Measurements from ENCODE around the gene ABCC11. TPM values are rescaled to one million over a fixed set of nuclear protein-coding genes. Genes with fewer than 3 reads are reported as not detected.

Gene ABCC11
- total RNA-seq, 2 donors from 2014 or later: not detected

DNA sequence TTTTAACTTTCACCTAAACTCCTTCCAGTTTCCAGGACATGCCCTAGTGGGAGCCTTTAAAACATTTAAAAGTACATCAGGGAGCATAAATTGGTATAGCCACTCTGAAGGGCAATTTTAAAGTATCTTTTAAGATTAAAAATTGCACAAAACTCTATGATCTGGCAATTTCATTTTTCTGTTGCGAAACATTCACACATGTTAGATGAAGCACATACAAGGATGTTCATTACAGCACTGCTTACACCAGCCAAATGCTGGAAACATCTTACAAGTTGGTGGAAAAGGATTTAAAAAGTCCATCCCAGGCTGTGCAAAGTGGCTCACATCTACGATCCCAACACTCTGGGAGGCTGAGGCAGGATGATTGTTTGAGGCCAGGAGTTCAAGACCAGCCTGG lies 29.6 kb downstream of the ABCC11 start:
- TF ChIP-seq, protein P1, sequence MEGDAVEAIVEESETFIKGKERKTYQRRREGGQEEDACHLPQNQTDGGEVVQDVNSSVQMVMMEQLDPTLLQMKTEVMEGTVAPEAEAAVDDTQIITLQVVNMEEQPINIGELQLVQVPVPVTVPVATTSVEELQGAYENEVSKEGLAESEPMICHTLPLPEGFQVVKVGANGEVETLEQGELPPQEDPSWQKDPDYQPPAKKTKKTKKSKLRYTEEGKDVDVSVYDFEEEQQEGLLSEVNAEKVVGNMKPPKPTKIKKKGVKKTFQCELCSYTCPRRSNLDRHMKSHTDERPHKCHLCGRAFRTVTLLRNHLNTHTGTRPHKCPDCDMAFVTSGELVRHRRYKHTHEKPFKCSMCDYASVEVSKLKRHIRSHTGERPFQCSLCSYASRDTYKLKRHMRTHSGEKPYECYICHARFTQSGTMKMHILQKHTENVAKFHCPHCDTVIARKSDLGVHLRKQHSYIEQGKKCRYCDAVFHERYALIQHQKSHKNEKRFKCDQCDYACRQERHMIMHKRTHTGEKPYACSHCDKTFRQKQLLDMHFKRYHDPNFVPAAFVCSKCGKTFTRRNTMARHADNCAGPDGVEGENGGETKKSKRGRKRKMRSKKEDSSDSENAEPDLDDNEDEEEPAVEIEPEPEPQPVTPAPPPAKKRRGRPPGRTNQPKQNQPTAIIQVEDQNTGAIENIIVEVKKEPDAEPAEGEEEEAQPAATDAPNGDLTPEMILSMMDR (IDR thresholded peaks at IDR 0.05): no peak
- Histone ChIP-seq H3K9ac (ENCODE audit: low read depth in 2 of 2, low read length in 2 of 2) (no peak overlapping the region), H3K27me3 (no peaks in the 10 kb centered on the region), H3K4me1 (no peaks in the 10 kb centered on the region), H3K27ac (no peak overlapping the region), H3K9me3 (no peaks in the 10 kb centered on the region), H3K36me3 (no peaks in the 10 kb centered on the region), H3K4me3 (no peak overlapping the region)
- intact Hi-C loops (cut with DNase I): no loop called here
- DNase-seq: no peak

DNA sequence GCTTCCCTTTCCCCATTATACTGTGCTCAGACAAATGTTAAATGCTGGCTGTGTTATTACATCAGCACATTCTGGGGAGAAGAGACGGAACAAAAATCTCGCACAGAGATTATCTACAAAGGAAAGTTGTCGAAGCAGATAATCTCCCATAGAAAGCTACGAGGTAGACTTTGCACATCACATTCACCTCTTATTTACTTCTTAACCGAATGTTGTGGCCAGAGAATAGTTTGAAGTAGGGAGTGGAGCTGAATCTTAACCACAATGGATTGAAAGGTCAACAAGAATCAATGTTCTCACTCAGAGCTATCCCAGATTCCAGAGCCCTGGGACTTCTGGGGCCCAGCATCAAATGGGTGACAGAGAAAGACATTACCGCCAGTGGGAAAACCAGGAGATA lies 31.6 kb downstream of the ABCC11 start:
- Histone ChIP-seq H3K36me3 (no peaks in the 10 kb centered on the region), H3K9me3 (no peaks in the 10 kb centered on the region), H3K4me3 (no peak overlapping the region), H3K27ac (no peak overlapping the region), H3K9ac (ENCODE audit: low read depth in 2 of 2, low read length in 2 of 2) (no peak overlapping the region), H3K4me1 (no peaks in the 10 kb centered on the region), H3K27me3 (no peaks in the 10 kb centered on the region)
- intact Hi-C loops (cut with DNase I): no loop called here
- TF ChIP-seq, protein P1 (IDR thresholded peaks at IDR 0.05): no peak
- no peak for DNase-seq

DNA sequence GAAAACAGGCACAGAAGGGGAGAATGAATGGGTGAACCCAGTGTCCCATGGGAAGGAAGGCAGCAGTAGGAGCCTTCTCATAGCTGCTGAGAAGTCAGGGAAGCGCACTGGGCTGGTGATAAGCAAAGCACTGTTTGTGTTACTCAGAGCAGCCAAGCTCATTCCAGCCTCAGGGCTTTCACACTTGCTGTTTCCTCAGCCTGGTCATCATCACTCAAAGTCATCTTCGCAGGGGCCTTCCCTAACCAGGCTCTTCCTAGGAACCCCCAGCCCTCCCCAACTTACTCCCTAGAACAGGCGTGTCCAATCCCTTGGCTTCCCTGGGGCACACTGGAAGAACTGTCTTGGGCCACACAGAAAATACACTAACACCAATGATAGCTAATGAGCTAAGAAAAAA lies 35.3 kb downstream of the ABCC11 start:
- DNase-seq: no peak
- Histone ChIP-seq H3K36me3 (no peaks in the 10 kb centered on the region), H3K27me3 (no peaks in the 10 kb centered on the region), H3K4me3 (no peak overlapping the region), H3K27ac (no peak overlapping the region), H3K9ac (ENCODE audit: low read depth in 2 of 2, low read length in 2 of 2) (no peak overlapping the region), H3K4me1 (no peaks in the 10 kb centered on the region), H3K9me3 (no peaks in the 10 kb centered on the region)
- TF ChIP-seq, protein P1 (IDR thresholded peaks at IDR 0.05): no peak
- intact Hi-C loops (cut with DNase I): no loop called here

DNA sequence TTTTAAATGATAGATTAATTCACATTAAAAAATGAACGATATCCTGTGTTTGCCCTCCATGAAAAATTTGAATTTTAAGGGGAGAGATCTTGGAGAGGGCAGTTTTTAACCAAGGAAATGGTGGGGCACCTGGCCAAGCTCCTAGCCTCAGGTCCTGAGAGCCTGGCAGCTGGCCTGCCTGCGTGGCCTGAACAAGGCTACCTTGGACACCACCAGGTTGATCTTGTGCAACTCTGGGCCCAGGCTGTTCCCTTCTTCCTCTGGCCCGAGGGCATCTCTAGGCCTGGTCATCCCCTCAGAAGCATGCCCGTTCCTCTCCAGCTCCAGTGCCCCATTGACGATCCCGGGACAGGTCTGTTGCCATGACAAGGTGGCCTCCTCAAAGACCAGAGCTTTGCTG lies 36.6 kb downstream of the ABCC11 start:
- TF ChIP-seq, protein P1 (IDR thresholded peaks at IDR 0.05): no peak
- Histone ChIP-seq H3K4me3 (no peak overlapping the region), H3K9me3 (no peaks in the 10 kb centered on the region), H3K27me3 (no peaks in the 10 kb centered on the region), H3K4me1 (no peaks in the 10 kb centered on the region), H3K27ac (no peak overlapping the region), H3K9ac (ENCODE audit: low read depth in 2 of 2, low read length in 2 of 2) (no peak overlapping the region), H3K36me3 (no peaks in the 10 kb centered on the region)
- intact Hi-C loops (cut with DNase I): no loop called here
- DNase-seq: no peak

DNA sequence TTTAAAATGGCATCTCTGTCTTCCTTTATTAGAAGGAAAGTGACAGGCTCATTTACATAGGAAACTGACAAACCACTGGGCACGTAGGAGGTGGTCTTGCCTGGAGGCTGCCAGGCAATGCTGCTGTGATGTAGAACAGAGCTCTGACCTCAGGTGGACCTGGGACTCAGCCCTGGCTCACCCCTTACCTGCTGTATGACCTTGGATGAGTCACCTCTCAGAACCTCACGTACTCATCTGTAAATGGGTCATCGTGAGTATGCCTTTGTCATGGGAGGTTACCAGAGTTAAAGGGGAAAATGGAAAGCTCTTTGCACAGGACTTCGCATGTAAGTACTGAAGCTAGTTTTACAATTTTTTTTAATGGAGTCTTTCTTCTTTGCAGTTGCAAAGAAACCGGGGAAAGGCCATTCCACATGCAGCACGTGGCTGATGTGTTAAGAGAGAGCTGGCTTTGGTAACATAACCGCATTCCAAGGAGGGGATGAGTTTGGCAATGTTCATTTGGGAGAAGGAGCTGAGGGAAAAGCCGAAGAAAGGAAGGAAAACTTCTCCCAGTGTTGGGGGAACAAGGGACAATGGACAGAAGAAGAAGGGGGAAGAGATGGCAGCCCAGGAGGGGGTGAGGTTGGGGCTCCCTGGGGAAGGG lies 40.6 kb downstream of the ABCC11 start:
- Histone ChIP-seq H3K9me3 (no peaks in the 10 kb centered on the region), H3K4me1 (no peaks in the 10 kb centered on the region), H3K36me3 (no peaks in the 10 kb centered on the region), H3K27ac (no peak overlapping the region), H3K4me3 (no peak overlapping the region), H3K9ac (ENCODE audit: low read depth in 2 of 2, low read length in 2 of 2) (no peak overlapping the region), H3K27me3 (no peaks in the 10 kb centered on the region)
- DNase-seq: no peak
- TF ChIP-seq, protein P1 (IDR thresholded peaks at IDR 0.05): no peak
- intact Hi-C loops (cut with DNase I): no loop called here
